HFFc6 (cell line): Measurements from ENCODE around the gene ZBTB5. TPM values are rescaled to one million over a fixed set of nuclear protein-coding genes. Genes with fewer than 3 reads are reported as not detected.

Source experiments
- DNase-seq: peaks from one replicate; pipeline ENCODE4 v3.0.0-alpha.2; 2018
- H3K27ac Mint-ChIP-seq: 2 replicates; pipeline ENCODE4 v1.8.0; 2020; ENCODE audit warnings: mild to moderate bottlenecking, mixed read lengths
- H3K27me3 Mint-ChIP-seq: 2 replicates; pipeline ENCODE4 v1.8.0; 2021; ENCODE audit warnings: mild to moderate bottlenecking, moderate library complexity, mixed read lengths; ENCODE audit not compliant: insufficient read depth
- H3K36me3 Mint-ChIP-seq: 2 replicates; pipeline ENCODE4 v1.8.0; 2021; ENCODE audit warnings: low read depth, mixed read lengths
- H3K4me1 Mint-ChIP-seq: 2 replicates; pipeline ENCODE4 v1.8.0; 2020; ENCODE audit warnings: low read depth, mixed read lengths
- H3K4me3 Mint-ChIP-seq: 2 replicates; pipeline ENCODE4 v1.8.0; 2020; ENCODE audit warnings: mild to moderate bottlenecking, moderate library complexity, mixed read lengths
- H3K9me3 Mint-ChIP-seq: 2 replicates; pipeline ENCODE4 v1.8.0; 2020; ENCODE audit warnings: mild to moderate bottlenecking, mixed read lengths
- CTCF ChIP-seq: fragments of 200-600 bp; sonication (generic); IDR thresholded peaks from 2 replicates; pipeline ENCODE4 v1.5.0; 2021; ENCODE audit warnings: antibody characterized with exemption, mild to moderate bottlenecking
- total RNA-seq, 6 experiments: library from RNA; stranded (reverse); fragmentation: NEBNext Ultra II Directional; extraction: Animal tissue kit (Norgen Biotek cat#: 25700); gene quantifications; 2 replicates in 1 of 6; 3 replicates in 5 of 6; pipeline ENCODE4 v1.2.3, GENCODE V29; 2021

ZBTB5 gene
- total RNA-seq, 6 experiments from 2014 or later: 4.6 to 5.9 (median 5.3) TPM

DNA sequence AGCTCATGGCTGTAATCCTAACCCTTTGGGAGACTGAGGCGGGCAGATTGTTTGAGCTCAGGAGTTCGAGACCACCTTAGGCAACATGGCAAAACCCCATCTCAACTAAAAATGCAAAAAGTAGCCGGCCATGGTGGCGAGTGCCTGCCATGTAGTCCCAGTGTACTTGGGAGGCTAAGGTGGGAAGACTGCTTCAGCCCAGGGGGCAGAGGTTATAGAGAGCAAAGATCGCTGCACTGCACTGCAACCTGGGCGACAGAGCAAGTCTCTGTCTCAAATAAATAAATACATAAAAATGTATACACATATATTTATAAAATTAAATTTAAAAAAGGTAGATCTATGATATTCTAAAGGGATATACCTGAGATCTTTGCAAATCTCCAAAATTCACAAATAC, 19.4 kb downstream of the ZBTB5 start:
- TF ChIP-seq CTCF: no peak
- no peak for DNase-seq
- Mint-ChIP-seq H3K36me3 (peaks cover 33% of the 10 kb centered on the region), H3K27me3 (no peaks in the 10 kb centered on the region; the same call in none of the 2 replicates), H3K4me1 (peaks cover 33% of the 10 kb centered on the region), H3K27ac (no peak overlapping the region), H3K4me3 (no peak overlapping the region), H3K9me3 (no peaks in the 10 kb centered on the region)

DNA sequence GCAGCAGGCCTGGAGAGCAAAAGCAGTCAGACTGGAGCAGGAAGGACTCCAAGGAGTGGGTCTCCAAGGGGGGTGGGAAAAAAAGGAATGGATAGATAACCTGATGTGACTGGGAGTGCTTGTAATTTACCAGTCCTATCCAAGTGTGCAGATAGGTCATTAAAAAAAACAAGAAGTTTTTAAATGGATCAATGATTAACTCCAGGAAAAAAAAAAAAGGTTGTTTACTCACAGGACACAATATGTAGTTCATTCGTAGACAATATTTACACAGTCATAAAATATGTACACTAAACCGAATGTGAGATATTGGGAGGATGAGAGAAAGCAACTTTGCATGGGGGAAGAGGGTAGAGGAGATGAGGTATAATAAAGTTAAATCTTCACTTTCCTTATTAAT, 20.4 kb downstream of the ZBTB5 start:
- Mint-ChIP-seq H3K27ac (no peak overlapping the region), H3K36me3 (peaks cover 32% of the 10 kb centered on the region), H3K27me3 (no peaks in the 10 kb centered on the region; the same call in none of the 2 replicates), H3K4me1 (peaks cover 33% of the 10 kb centered on the region), H3K9me3 (no peaks in the 10 kb centered on the region), H3K4me3 (no peak overlapping the region)
- TF ChIP-seq CTCF: no peak
- no peak for DNase-seq

- TF ChIP-seq CTCF: no peak
- Mint-ChIP-seq H3K36me3 (peaks cover 28% of the 10 kb centered on the region), H3K4me3 (no peak overlapping the region), H3K27ac (no peak overlapping the region; the same call in 1 of the 2 replicates), H3K9me3 (no peaks in the 10 kb centered on the region), H3K4me1 (peaks cover 33% of the 10 kb centered on the region), H3K27me3 (no peaks in the 10 kb centered on the region; the same call in none of the 2 replicates)
- no peak for DNase-seq
These were observed 21.7 kb downstream of the ZBTB5 start for GRCh38 chr9:37443566-37443965.

DNA sequence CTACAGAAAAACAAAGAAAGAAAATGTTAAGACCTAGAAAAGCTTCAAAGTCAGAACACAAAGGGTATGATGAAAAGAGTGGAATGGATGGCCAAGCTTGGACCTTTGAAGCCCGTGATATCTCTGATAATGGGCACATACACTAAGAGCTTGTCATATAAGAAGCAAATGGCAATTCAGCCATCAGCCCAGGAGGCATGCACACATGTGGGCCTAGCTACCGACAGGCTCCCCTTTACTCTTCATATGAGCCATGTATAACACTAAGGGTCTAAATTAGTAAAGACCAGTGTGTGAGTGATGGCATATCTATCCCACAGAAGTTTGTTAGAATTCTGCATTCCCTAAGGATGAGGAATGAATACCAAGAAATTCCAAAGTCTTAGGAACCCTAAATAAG, 22.7 kb downstream of the ZBTB5 start:
- Mint-ChIP-seq H3K27ac (peak overlapping the region; percentile 31), H3K4me1 (peaks cover 26% of the 10 kb centered on the region), H3K27me3 (no peaks in the 10 kb centered on the region; the same call in none of the 2 replicates), H3K4me3 (no peak overlapping the region), H3K9me3 (no peaks in the 10 kb centered on the region), H3K36me3 (peaks cover 31% of the 10 kb centered on the region)
- no peak for TF ChIP-seq CTCF
- no peak for DNase-seq

DNA sequence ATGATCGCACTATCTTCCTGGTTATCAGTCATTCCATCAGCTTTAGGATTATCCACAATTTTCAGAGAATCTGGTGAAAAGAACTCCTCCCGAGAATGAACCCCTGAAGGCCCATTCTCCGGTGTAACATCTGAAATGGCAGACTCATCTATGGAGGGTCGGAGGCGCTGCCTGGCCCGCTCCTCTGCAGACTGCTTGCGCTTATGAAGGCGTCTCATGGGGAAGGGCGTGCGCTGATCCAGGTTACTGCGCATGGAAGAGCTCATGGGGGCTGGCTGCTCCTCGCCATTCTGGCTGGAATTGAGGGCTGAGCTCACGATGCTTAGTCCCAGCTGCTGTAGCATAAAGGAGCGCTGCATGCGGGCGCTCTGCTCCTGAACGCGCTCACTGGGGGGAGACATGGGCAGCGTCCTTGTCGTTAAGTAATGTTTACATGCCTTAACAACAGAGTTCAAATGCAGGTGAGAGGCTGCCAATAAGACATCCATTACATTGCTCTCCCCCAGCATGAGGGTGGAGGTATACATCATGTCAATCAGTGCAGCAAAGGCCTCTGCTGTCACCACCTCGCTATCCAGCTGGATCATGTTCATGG, 23.4 kb downstream of the ZBTB5 start:
- no peak for DNase-seq
- no peak for TF ChIP-seq CTCF
- no peak overlapping the region; the same call in 1 of the 2 replicates for H3K27ac Mint-ChIP-seq
- no peaks in the 10 kb centered on the region; the same call in none of the 2 replicates for H3K27me3 Mint-ChIP-seq
- H3K36me3 Mint-ChIP-seq: peaks cover 35% of the 10 kb centered on the region
- peaks cover 22% of the 10 kb centered on the region for H3K4me1 Mint-ChIP-seq
- H3K4me3 Mint-ChIP-seq: no peak overlapping the region
- H3K9me3 Mint-ChIP-seq: no peaks in the 10 kb centered on the region
